B cell (primary cell): ENCODE results near the gene MYO16.

ENCODE experiments used
- CTCF ChIP-seq: fragments of 200-600 bp; IDR thresholded peaks from one replicate; pipeline ENCODE4 v1.8.0; 2022; ENCODE audit warnings: antibody characterized with exemption, mild to moderate bottlenecking
- EZH2 ChIP-seq: IDR thresholded peaks from 2 replicates; pipeline ENCODE4 v1.6.1; 2012; ENCODE audit warnings: borderline replicate concordance, low read depth, mild to moderate bottlenecking, moderate library complexity, low read length; ENCODE audit not compliant: insufficient read depth, poor library complexity, severe bottlenecking

GRCh38 chr13:109145631-109146030, 516.2 kb downstream of the MYO16 start:
- TF ChIP-seq EZH2 (no peak), CTCF (peak; percentile 67)
